HEK293T (cell line): ENCODE results near the gene ATP6V1G3.

Experiments used
- BHLHE40 ChIP-seq: fragments of 450-650 bp; IDR thresholded peaks from 2 replicates; pipeline ENCODE4 v1.6.1; 2016; ENCODE audit warnings: mild to moderate bottlenecking, moderate library complexity, borderline replicate concordance
- ELF4 ChIP-seq: fragments of 450-650 bp; IDR thresholded peaks from 2 replicates; pipeline ENCODE4 v1.6.1; 2017; ENCODE audit warnings: antibody characterized with exemption
- FOXK2 ChIP-seq: fragments of 450-650 bp; IDR thresholded peaks from 2 replicates; pipeline ENCODE4 v1.6.1; 2016; ENCODE audit warnings: mild to moderate bottlenecking
- LEF1 ChIP-seq: fragments of 450-650 bp; IDR thresholded peaks from 2 replicates; pipeline ENCODE4 v1.6.1; 2017; ENCODE audit warnings: mild to moderate bottlenecking, borderline replicate concordance
- PKNOX1 ChIP-seq: fragments of 450-650 bp; IDR thresholded peaks from 2 replicates; pipeline ENCODE4 v1.6.1; 2016
- TARDBP ChIP-seq: fragments of 450-650 bp; IDR thresholded peaks from 2 replicates; pipeline ENCODE4 v1.6.1; 2016

GRCh38 chr1:198575292-198575691 is 34.8 kb upstream of the ATP6V1G3 start:
- TF ChIP-seq BHLHE40 (no peak), ELF4 (no peak), TARDBP (no peak), FOXK2 (no peak), LEF1 (no peak), PKNOX1 (no peak)
